ENCODE measurements around the gene DNLZ. TPM values are rescaled to one million over a fixed set of nuclear protein-coding genes. Genes with fewer than 3 reads are reported as not detected.

Gene DNLZ
- total RNA-seq, 4 donors from 2014 or later: 1.8 to 31.1 (median 19.7) TPM

DNA sequence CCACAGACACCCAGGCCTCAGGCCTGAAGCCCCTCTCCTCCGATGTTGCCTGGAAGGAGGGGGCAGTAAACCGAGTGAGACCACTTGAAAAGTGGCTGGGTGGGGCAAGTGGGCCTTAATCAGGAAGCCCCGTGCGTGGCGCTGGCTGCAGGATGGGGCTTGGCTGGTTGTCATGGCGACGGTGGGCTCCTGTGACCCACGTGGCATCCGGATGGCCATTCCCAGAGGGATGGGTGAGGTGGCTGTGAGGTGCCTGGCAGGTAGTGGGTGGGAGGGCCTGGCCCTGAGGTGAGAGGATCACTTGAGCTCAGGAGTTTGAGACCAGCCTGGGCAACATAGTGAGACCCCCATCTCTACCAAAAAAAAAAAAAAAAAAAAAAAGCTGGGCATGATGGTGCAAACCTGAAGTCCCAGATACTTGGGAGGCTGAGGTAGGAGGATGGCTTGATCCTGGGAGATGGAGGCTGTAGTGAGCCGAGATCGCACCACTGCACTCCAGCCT is 31.0 kb downstream of the DNLZ start:
- TF ChIP-seq, protein P1, sequence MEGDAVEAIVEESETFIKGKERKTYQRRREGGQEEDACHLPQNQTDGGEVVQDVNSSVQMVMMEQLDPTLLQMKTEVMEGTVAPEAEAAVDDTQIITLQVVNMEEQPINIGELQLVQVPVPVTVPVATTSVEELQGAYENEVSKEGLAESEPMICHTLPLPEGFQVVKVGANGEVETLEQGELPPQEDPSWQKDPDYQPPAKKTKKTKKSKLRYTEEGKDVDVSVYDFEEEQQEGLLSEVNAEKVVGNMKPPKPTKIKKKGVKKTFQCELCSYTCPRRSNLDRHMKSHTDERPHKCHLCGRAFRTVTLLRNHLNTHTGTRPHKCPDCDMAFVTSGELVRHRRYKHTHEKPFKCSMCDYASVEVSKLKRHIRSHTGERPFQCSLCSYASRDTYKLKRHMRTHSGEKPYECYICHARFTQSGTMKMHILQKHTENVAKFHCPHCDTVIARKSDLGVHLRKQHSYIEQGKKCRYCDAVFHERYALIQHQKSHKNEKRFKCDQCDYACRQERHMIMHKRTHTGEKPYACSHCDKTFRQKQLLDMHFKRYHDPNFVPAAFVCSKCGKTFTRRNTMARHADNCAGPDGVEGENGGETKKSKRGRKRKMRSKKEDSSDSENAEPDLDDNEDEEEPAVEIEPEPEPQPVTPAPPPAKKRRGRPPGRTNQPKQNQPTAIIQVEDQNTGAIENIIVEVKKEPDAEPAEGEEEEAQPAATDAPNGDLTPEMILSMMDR (IDR thresholded peaks at IDR 0.05): no peak
- TF ChIP-seq POLR2A (IDR thresholded peaks at IDR 0.05): no peak
- Histone ChIP-seq H3K36me3 (peaks cover 0 to 9% (median 0%) of the 10 kb centered on the region in 3 donors), H3K27ac (no peak overlapping the region), H3K27me3 (peaks cover 0 to 10% (median 0%) of the 10 kb centered on the region in 4 donors), H3K4me1 (peaks cover 10 to 38% (median 14%) of the 10 kb centered on the region in 3 donors), H3K9me3 (no peaks in the 10 kb centered on the region), H3K4me3 (no peak overlapping the region)
- intact Hi-C loops (cut with DNase I): no loop called here
- DNase-seq: no peak
- WGBS, 2 donors: 65 to 81% methylated on average over 2 to 10 of the region's 11 CpGs

DNA sequence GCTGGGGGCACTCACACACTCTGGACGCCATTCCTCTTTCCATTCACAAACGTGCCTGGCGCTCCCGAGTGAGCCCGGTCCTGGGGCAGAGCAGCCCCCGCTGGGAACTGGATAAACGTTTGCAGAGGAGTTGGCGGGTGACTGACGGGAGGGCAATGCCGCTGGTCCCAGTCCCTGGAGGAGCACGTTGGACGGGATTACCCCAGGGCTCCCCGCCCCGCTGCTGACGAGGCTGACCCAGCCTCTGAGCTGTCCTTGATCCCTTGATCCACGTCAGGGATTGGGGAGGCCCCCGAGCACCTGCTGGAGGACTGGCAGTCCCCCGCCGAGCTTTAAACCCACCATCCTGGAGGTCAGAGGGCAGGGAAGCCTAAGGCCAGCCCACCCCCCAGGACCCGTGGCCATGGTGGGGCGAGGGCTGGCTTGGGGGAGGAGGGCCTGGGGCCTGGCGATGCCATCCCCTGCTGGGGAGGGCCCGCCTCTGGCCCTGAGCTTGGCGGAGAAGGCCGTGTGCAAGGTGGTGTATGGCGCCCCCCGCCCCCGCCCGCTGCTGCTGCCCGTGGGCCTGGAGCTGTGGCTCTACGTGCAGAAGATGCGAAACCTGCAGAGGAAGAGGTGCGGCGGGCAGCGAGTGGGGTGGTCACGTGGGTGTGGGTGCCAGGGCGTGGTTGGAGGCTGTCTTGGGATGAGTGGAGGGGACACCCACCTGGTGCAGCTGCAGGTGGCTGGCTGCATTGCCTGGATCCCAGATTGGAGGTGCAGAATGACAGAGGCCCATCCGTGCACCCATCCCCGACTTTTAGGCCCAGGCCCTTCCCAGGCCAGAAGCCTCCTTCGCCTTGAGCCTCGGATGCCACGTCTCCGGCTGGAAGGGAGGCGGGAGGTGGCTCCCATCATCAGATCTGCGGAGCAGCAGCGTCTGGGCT is 31.7 kb downstream of the DNLZ start:
- TF ChIP-seq, protein P1 (IDR thresholded peaks at IDR 0.05): no peak
- TF ChIP-seq POLR2A (IDR thresholded peaks at IDR 0.05): no peak

DNA sequence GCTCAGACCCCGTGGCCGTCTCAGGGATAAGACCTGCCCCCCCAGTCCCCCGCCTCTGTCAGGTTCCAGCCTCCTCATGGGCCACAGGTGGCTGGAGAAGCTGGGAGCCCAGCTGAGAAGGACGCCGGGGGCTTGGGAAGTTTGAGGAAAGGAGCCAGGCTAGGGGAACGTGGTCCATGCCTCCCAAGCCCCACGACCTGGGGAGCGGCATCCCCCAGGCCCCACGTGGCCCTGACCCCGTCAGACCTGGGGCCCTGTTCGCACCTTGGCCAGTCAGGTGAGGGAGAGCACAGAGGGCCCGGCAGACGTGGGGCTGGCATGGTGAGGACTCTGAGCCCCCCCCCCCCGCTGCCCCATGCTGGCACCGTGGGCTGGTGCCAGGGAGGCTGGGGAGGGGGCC is 32.5 kb downstream of the DNLZ start:
- no peak overlapping the region for H3K4me3 ChIP-seq
- peaks cover 17 to 52% (median 22%) of the 10 kb centered on the region in 3 donors for H3K4me1 ChIP-seq
- 50 to 73% methylated on average over 2 to 3 of the region's 15 CpGs for WGBS, 2 donors
- H3K27ac ChIP-seq: no peak overlapping the region
- peaks cover 0 to 23% (median 0%) of the 10 kb centered on the region in 4 donors for H3K27me3 ChIP-seq
- intact Hi-C loops (cut with DNase I): no loop called here
- no peak for TF ChIP-seq POLR2A (IDR thresholded peaks at IDR 0.05)
- TF ChIP-seq, protein P1 (IDR thresholded peaks at IDR 0.05): no peak
- H3K9me3 ChIP-seq: no peaks in the 10 kb centered on the region
- DNase-seq: no peak
- no peaks in the 10 kb centered on the region for H3K36me3 ChIP-seq

More for the DNA sequence above, 31.7 kb downstream of the DNLZ start:
- DNase-seq: no peak
- Histone ChIP-seq H3K4me1 (peaks cover 12 to 44% (median 17%) of the 10 kb centered on the region in 3 donors), H3K27ac (no peak overlapping the region), H3K9me3 (no peaks in the 10 kb centered on the region), H3K36me3 (peaks cover 0 to 2% (median 0%) of the 10 kb centered on the region in 3 donors), H3K27me3 (peaks cover 0 to 18% (median 0%) of the 10 kb centered on the region in 4 donors), H3K4me3 (no peak overlapping the region)
- intact Hi-C loops (cut with DNase I): no loop called here
- 83% methylated on average over 7 of the region's 46 CpGs; no CpG with 5 or more reads in 1 of the 2 donors for WGBS, 2 donors

DNA sequence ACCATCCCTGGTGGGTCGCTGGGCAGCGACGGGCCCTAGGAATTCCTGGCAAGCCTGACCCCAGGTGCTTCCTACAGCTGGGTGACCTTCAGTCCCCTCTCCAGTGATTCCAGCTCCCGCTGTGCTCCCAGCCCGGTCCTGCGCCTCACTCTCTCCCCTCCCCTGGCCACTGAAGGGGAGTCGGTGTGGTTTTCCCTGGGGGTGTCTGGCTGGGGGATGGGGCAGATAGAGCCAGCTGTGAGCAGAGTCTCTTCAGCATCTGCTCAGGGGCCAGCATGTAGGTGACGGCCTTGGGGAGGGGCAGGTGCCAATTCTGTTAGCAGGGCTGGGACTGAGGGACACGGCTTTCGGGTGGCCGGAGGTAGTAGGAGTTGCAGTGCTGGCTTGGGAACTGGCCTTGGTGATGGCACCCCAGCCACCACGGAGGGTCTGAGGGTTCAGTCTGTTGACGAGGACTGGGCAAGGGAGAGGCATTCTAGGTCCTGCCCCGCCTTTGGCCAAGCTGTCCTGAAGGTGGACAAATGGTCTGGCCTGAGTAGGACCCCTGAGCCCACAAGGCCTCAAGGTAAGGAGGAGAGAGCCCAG is 33.0 kb downstream of the DNLZ start:
- WGBS, 2 donors: 86 to 88% methylated on average over 2 to 6 of the region's 14 CpGs
- no peak for DNase-seq
- no peaks in the 10 kb centered on the region for H3K36me3 ChIP-seq
- intact Hi-C loops (cut with DNase I): no loop called here
- no peak overlapping the region for H3K4me3 ChIP-seq
- H3K27me3 ChIP-seq: peaks cover 0 to 23% (median 0%) of the 10 kb centered on the region in 4 donors
- H3K27ac ChIP-seq: no peak overlapping the region
- no peak for TF ChIP-seq POLR2A (IDR thresholded peaks at IDR 0.05)
- TF ChIP-seq, protein P1 (IDR thresholded peaks at IDR 0.05): no peak
- H3K4me1 ChIP-seq: peaks cover 17 to 52% (median 22%) of the 10 kb centered on the region in 3 donors
- no peaks in the 10 kb centered on the region for H3K9me3 ChIP-seq
